WTC11 (cell line): Measurements from ENCODE around the gene AMY2B. TPM values are rescaled to one million over a fixed set of nuclear protein-coding genes. Genes with fewer than 3 reads are reported as not detected.

ENCODE experiments used
- ATAC-seq: fragments of 200-7000 bp; cut with Tn5 transposase; 2 replicates; pipeline ENCODE4 v1.10.0; 2021; ENCODE audit warnings: mild to moderate bottlenecking, moderate library complexity
- CTCF ChIA-PET: fragments of 300-600 bp; sonication (Branson Sonifier 250); formaldehyde crosslinking; loops from one replicate; lab custom pipeline; 2021; ENCODE audit warnings: antibody characterized with exemption; lab: Charles Lee
- POLR2A ChIA-PET: fragments of 350-600 bp; sonication (Branson Sonifier 250); formaldehyde crosslinking; loops from one replicate; lab custom pipeline; 2021; ENCODE audit warnings: antibody characterized with exemption; lab: Charles Lee
- DNase-seq: peaks from one replicate; pipeline ENCODE4 v3.0.0; 2021; ENCODE audit warnings: low spot score
- H3K27ac Mint-ChIP-seq: 2 replicates; pipeline ENCODE4 v1.8.0; 2021; ENCODE audit warnings: mixed read lengths
- H3K27me3 Mint-ChIP-seq: 2 replicates; pipeline ENCODE4 v1.8.0; 2021; ENCODE audit warnings: low read depth, mild to moderate bottlenecking, moderate library complexity, mixed read lengths
- H3K36me3 Mint-ChIP-seq: 2 replicates; pipeline ENCODE4 v1.8.0; 2021; ENCODE audit warnings: mixed read lengths
- H3K4me1 Mint-ChIP-seq: 2 replicates; pipeline ENCODE4 v1.8.0; 2022; ENCODE audit warnings: mixed read lengths
- H3K4me3 Mint-ChIP-seq: 2 replicates; pipeline ENCODE4 v1.8.0; 2021; ENCODE audit warnings: mild to moderate bottlenecking, moderate library complexity, mixed read lengths
- H3K9me3 Mint-ChIP-seq: 2 replicates; pipeline ENCODE4 v1.8.0; 2021; ENCODE audit warnings: mixed read lengths
- ATF1 ChIP-seq: sonication (generic); formaldehyde crosslinking; IDR thresholded peaks from 2 replicates; pipeline ENCODE4 v1.8.1; 2023; ENCODE audit warnings: mild to moderate bottlenecking, moderate library complexity, missing genetic modification reagents
- ATF2 ChIP-seq: sonication (generic); formaldehyde crosslinking; IDR thresholded peaks from 2 replicates; pipeline ENCODE4 v1.8.1; 2022; ENCODE audit warnings: low read depth, missing genetic modification reagents, borderline replicate concordance
- CBFB ChIP-seq: sonication (generic); formaldehyde crosslinking; IDR thresholded peaks from 2 replicates; pipeline ENCODE4 v1.8.1; 2022; ENCODE audit warnings: mild to moderate bottlenecking, low read depth, missing genetic modification reagents
- ELF4 ChIP-seq: sonication (generic); formaldehyde crosslinking; IDR thresholded peaks from 2 replicates; pipeline ENCODE4 v1.8.1; 2022; ENCODE audit warnings: low read depth, mild to moderate bottlenecking, moderate library complexity, missing genetic modification reagents
- EMX1 ChIP-seq: fragments of 250-450 bp; sonication (Bioruptor Pico); IDR thresholded peaks from 2 replicates; pipeline ENCODE4 v1.8.0; 2021; ENCODE audit warnings: mild to moderate bottlenecking
- ESRRA ChIP-seq: sonication (generic); formaldehyde crosslinking; IDR thresholded peaks from 2 replicates; pipeline ENCODE4 v1.8.1; 2022; ENCODE audit warnings: mild to moderate bottlenecking, missing genetic modification reagents, borderline replicate concordance
- FOXP1 ChIP-seq: sonication (generic); formaldehyde crosslinking; IDR thresholded peaks from 2 replicates; pipeline ENCODE4 v1.8.0; 2022; ENCODE audit warnings: missing genetic modification reagents, mild to moderate bottlenecking, moderate library complexity, borderline replicate concordance
- GTF2I ChIP-seq: fragments of 250-450 bp; sonication (Bioruptor Pico); conservative IDR thresholded peaks from 2 replicates; pipeline ENCODE4 v1.4.0; 2021; ENCODE audit warnings: mild to moderate bottlenecking
- NFE2L1 ChIP-seq: sonication (generic); formaldehyde crosslinking; IDR thresholded peaks from 2 replicates; pipeline ENCODE4 v1.8.1; 2023; ENCODE audit warnings: missing genetic modification reagents
- NR1H2 ChIP-seq: sonication (generic); formaldehyde crosslinking; IDR thresholded peaks from 2 replicates; pipeline ENCODE4 v1.9.0; 2021; ENCODE audit warnings: mild to moderate bottlenecking, moderate library complexity, missing genetic modification reagents
- NR2C2 ChIP-seq: sonication (generic); formaldehyde crosslinking; IDR thresholded peaks from 2 replicates; pipeline ENCODE4 v1.8.0; 2022; ENCODE audit warnings: mild to moderate bottlenecking, missing genetic modification reagents
- RELA ChIP-seq: sonication (generic); formaldehyde crosslinking; IDR thresholded peaks from 2 replicates; pipeline ENCODE4 v1.8.1; 2022; ENCODE audit warnings: missing genetic modification reagents, mild to moderate bottlenecking, borderline replicate concordance
- SMAD4 ChIP-seq: sonication (generic); formaldehyde crosslinking; IDR thresholded peaks from 2 replicates; pipeline ENCODE4 v1.8.0; 2022; ENCODE audit warnings: mild to moderate bottlenecking, missing genetic modification reagents
- SOX15 ChIP-seq: fragments of 250-450 bp; sonication (Bioruptor Pico); IDR thresholded peaks from 2 replicates; pipeline ENCODE4 v1.9.0; 2021; ENCODE audit warnings: mild to moderate bottlenecking
- ZNF396 ChIP-seq: fragments of 250-450 bp; sonication (Bioruptor Pico); IDR thresholded peaks from 2 replicates; pipeline ENCODE4 v1.8.0; 2021; ENCODE audit warnings: mild to moderate bottlenecking, moderate library complexity, borderline replicate concordance
- ZNF512 ChIP-seq: sonication (generic); formaldehyde crosslinking; IDR thresholded peaks from 2 replicates; pipeline ENCODE4 v1.8.1; 2022; ENCODE audit warnings: missing genetic modification reagents, borderline replicate concordance
- total RNA-seq: library from RNA; stranded (reverse); gene quantifications from 3 replicates; pipeline ENCODE4 v1.2.3, GENCODE V29; 2021
- TF ChIP-seq, protein P1 (sequence below): sonication (generic); formaldehyde crosslinking; IDR thresholded peaks from 2 replicates; pipeline ENCODE4 v1.8.0; 2022; ENCODE audit warnings: mild to moderate bottlenecking, missing genetic modification reagents
- TF ChIP-seq, protein P2 (sequence below): sonication (generic); formaldehyde crosslinking; IDR thresholded peaks from 2 replicates; pipeline ENCODE4 v1.8.1; 2023; ENCODE audit warnings: mild to moderate bottlenecking, moderate library complexity, missing genetic modification reagents
- TF ChIP-seq, protein P3 (sequence below): sonication (generic); formaldehyde crosslinking; IDR thresholded peaks from 2 replicates; pipeline ENCODE4 v1.8.0; 2022; ENCODE audit warnings: mild to moderate bottlenecking, missing genetic modification reagents
- TF ChIP-seq, protein P4 (sequence below): fragments of 250-450 bp; sonication (Bioruptor Pico); IDR thresholded peaks from 2 replicates; pipeline ENCODE4 v2.1.2; 2022; ENCODE audit warnings: mild to moderate bottlenecking, moderate library complexity
- TF ChIP-seq, protein P5 (sequence below): sonication (generic); formaldehyde crosslinking; IDR thresholded peaks from 2 replicates; pipeline ENCODE4 v1.8.0; 2023; ENCODE audit warnings: missing genetic modification reagents, mild to moderate bottlenecking, borderline replicate concordance

Gene AMY2B
- total RNA-seq, 1 experiment from 2014 or later, result 2.7 TPM

DNA sequence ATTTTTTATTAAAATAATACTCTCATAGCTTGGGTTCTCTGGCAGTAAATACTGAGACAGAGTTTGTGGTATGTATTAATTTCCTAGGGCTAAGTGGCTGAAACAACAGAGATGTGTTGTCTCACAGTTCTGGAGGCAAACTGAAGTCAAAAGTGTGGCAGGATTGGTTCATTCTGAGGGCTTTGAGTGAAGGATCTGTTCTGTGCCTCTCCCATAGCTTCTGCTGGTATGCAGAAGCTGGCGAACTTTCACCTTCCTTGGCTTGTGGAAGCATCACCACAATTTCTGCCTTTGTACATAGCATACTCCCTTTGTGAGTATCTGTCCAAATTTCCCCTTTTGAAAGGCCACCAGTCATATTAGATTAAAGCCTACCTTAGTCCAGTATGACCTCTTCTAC, 24.9 kb upstream of the AMY2B start:
- DNase-seq (no peak), ATAC-seq (no peak)
- Mint-ChIP-seq H3K4me3 (no peak overlapping the region), H3K4me1 (no peaks in the 10 kb centered on the region), H3K27ac (no peak overlapping the region), H3K9me3 (no peaks in the 10 kb centered on the region), H3K36me3 (peaks cover 53% of the 10 kb centered on the region), H3K27me3 (no peaks in the 10 kb centered on the region)
- TF ChIP-seq SMAD4 (no peak), ATF1 (CRISPR knock-in tag) (no peak), NR2C2 (CRISPR knock-in tag) (no peak), EMX1 (CRISPR knock-in tag) (no peak), NFE2L1 (no peak), FOXP1 (CRISPR knock-in tag) (no peak), CBFB (CRISPR knock-in tag) (no peak), ELF4 (CRISPR knock-in tag) (no peak), ATF2 (no peak), ZNF512 (no peak), SOX15 (CRISPR knock-in tag) (no peak)
- TF ChIP-seq, protein P1, sequence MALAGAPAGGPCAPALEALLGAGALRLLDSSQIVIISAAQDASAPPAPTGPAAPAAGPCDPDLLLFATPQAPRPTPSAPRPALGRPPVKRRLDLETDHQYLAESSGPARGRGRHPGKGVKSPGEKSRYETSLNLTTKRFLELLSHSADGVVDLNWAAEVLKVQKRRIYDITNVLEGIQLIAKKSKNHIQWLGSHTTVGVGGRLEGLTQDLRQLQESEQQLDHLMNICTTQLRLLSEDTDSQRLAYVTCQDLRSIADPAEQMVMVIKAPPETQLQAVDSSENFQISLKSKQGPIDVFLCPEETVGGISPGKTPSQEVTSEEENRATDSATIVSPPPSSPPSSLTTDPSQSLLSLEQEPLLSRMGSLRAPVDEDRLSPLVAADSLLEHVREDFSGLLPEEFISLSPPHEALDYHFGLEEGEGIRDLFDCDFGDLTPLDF (CRISPR knock-in tag), result no peak
- TF ChIP-seq, protein P2, sequence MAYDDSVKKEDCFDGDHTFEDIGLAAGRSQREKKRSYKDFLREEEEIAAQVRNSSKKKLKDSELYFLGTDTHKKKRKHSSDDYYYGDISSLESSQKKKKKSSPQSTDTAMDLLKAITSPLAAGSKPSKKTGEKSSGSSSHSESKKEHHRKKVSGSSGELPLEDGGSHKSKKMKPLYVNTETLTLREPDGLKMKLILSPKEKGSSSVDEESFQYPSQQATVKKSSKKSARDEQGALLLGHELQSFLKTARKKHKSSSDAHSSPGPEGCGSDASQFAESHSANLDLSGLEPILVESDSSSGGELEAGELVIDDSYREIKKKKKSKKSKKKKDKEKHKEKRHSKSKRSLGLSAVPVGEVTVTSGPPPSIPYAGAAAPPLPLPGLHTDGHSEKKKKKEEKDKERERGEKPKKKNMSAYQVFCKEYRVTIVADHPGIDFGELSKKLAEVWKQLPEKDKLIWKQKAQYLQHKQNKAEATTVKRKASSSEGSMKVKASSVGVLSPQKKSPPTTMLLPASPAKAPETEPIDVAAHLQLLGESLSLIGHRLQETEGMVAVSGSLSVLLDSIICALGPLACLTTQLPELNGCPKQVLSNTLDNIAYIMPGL (CRISPR knock-in tag), result no peak
- TF ChIP-seq, protein P3, sequence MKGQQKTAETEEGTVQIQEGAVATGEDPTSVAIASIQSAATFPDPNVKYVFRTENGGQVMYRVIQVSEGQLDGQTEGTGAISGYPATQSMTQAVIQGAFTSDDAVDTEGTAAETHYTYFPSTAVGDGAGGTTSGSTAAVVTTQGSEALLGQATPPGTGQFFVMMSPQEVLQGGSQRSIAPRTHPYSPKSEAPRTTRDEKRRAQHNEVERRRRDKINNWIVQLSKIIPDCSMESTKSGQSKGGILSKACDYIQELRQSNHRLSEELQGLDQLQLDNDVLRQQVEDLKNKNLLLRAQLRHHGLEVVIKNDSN (CRISPR knock-in tag), result no peak
- TF ChIP-seq, protein P4, sequence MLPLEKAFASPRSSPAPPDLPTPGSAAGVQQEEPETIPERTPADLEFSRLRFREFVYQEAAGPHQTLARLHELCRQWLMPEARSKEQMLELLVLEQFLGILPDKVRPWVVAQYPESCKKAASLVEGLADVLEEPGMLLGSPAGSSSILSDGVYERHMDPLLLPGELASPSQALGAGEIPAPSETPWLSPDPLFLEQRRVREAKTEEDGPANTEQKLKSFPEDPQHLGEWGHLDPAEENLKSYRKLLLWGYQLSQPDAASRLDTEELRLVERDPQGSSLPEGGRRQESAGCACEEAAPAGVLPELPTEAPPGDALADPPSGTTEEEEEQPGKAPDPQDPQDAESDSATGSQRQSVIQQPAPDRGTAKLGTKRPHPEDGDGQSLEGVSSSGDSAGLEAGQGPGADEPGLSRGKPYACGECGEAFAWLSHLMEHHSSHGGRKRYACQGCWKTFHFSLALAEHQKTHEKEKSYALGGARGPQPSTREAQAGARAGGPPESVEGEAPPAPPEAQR (CRISPR knock-in tag), result no peak
- CTCF ChIA-PET, result no interaction called here
- POLR2A ChIA-PET, result no interaction called here

DNA sequence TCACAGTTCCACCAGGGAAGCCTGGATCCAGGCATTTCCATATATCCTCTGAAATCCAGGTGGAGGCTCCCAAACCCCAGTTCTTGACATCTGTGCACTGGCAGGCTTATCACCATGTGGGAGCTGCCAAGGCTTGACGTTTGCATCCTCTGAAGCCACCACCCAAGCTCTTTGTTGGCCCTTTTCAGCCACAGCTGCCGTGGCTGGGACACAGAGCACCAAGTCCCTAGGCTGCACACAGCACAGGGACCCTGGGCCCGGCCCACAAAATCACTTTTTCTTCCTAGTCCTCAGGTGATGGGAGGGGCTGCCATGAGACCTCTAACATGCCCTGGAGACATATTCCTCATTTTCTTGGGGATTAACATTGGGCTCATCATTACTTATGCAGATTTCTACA, 23.5 kb upstream of the AMY2B start:
- ATAC-seq (no peak), DNase-seq (no peak)
- no peak overlapping the region for H3K27ac Mint-ChIP-seq
- no peaks in the 10 kb centered on the region for H3K4me1 Mint-ChIP-seq
- TF ChIP-seq NR1H2, result no peak
- no peak overlapping the region for H3K4me3 Mint-ChIP-seq
- H3K36me3 Mint-ChIP-seq, result peaks cover 53% of the 10 kb centered on the region
- POLR2A ChIA-PET, result no interaction called here
- CTCF ChIA-PET, result no interaction called here
- H3K27me3 Mint-ChIP-seq, result no peaks in the 10 kb centered on the region
- H3K9me3 Mint-ChIP-seq, result no peaks in the 10 kb centered on the region

- Mint-ChIP-seq H3K27me3 (no peaks in the 10 kb centered on the region), H3K9me3 (no peaks in the 10 kb centered on the region), H3K36me3 (peaks cover 2% of the 10 kb centered on the region; the same call in 1 of the 2 replicates), H3K4me1 (no peaks in the 10 kb centered on the region), H3K27ac (no peak overlapping the region), H3K4me3 (no peak overlapping the region)
- DNase-seq, result no peak
- ChIA-PET CTCF (no interaction called here), POLR2A (no interaction called here)
- ATAC-seq, result no peak
- TF ChIP-seq, protein P5, sequence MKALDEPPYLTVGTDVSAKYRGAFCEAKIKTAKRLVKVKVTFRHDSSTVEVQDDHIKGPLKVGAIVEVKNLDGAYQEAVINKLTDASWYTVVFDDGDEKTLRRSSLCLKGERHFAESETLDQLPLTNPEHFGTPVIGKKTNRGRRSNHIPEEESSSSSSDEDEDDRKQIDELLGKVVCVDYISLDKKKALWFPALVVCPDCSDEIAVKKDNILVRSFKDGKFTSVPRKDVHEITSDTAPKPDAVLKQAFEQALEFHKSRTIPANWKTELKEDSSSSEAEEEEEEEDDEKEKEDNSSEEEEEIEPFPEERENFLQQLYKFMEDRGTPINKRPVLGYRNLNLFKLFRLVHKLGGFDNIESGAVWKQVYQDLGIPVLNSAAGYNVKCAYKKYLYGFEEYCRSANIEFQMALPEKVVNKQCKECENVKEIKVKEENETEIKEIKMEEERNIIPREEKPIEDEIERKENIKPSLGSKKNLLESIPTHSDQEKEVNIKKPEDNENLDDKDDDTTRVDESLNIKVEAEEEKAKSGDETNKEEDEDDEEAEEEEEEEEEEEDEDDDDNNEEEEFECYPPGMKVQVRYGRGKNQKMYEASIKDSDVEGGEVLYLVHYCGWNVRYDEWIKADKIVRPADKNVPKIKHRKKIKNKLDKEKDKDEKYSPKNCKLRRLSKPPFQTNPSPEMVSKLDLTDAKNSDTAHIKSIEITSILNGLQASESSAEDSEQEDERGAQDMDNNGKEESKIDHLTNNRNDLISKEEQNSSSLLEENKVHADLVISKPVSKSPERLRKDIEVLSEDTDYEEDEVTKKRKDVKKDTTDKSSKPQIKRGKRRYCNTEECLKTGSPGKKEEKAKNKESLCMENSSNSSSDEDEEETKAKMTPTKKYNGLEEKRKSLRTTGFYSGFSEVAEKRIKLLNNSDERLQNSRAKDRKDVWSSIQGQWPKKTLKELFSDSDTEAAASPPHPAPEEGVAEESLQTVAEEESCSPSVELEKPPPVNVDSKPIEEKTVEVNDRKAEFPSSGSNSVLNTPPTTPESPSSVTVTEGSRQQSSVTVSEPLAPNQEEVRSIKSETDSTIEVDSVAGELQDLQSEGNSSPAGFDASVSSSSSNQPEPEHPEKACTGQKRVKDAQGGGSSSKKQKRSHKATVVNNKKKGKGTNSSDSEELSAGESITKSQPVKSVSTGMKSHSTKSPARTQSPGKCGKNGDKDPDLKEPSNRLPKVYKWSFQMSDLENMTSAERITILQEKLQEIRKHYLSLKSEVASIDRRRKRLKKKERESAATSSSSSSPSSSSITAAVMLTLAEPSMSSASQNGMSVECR, result no peak
- TF ChIP-seq GTF2I, result no peak
- no peak for TF ChIP-seq ZNF396 (CRISPR knock-in tag)
- no peak for TF ChIP-seq FOXP1 (CRISPR knock-in tag)
- no peak for TF ChIP-seq ESRRA (CRISPR knock-in tag)
- no peak for TF ChIP-seq RELA (CRISPR knock-in tag)
These were observed 11.0 kb upstream of the AMY2B start for GRCh38 chr1:103560427-103560826.
